Gastroesophageal sphincter (tissue), 4 donors: ENCODE results near the gene ZNF503. TPM values are rescaled to one million over a fixed set of nuclear protein-coding genes. Genes with fewer than 3 reads are reported as not detected.
A peak's percentile ranks its signal among the peaks of the same experiment; 100 is the strongest.

Experiments used
- ATAC-seq: fragments of 150-250 bp; one replicate; pipeline ENCODE4 v1.9.1; 2016; ENCODE audit warnings: mild to moderate bottlenecking, moderate library complexity
- H3K27ac ChIP-seq, 4 donors: fragments of 200-600 bp; sonication (generic) in 3 of 4; 1 replicate in 3 of 4; 2 replicates in 1 of 4; pipeline ENCODE4 v1.5.1; 2016 to 2019
- H3K27me3 ChIP-seq: fragments of 200-600 bp; sonication (generic); one replicate; pipeline ENCODE4 v1.5.1; 2019
- H3K36me3 ChIP-seq, 2 donors: fragments of 200-600 bp; sonication (generic); one replicate each; pipeline ENCODE4 v1.5.1; 2019; ENCODE audit warnings: control low read depth in 1 of 2
- H3K4me1 ChIP-seq, 3 donors: fragments of 200-600 bp; sonication (generic); 1 replicate in 2 of 3; 2 replicates in 1 of 3; pipeline ENCODE4 v1.5.1; 2016 to 2019; ENCODE audit warnings: control low read depth in 2 of 3
- H3K4me3 ChIP-seq, 2 donors: fragments of 200-600 bp; sonication (generic); one replicate each; pipeline ENCODE4 v1.5.1; 2019; ENCODE audit warnings: mild to moderate bottlenecking in 1 of 2, moderate library complexity in 1 of 2
- H3K9me3 ChIP-seq, 3 donors: fragments of 200-600 bp; sonication (generic); one replicate each; pipeline ENCODE4 v1.5.1; 2017 to 2019; ENCODE audit warnings: control low read depth in 2 of 3
- CTCF ChIP-seq, 4 experiments: fragments of 200-600 bp in 2 of 4; fragments of 450-650 bp in 2 of 4; sonication (generic) in 1 of 4; IDR thresholded peaks; one replicate each; pipeline ENCODE4 v1.5.1; 2017 to 2019; ENCODE audit warnings: antibody characterized with exemption in 4 of 4, mild to moderate bottlenecking in 2 of 4, moderate library complexity in 2 of 4
- EP300 ChIP-seq: sonication (generic); formaldehyde crosslinking; IDR thresholded peaks from one replicate; pipeline ENCODE4 v1.6.1; 2017; ENCODE audit warnings: antibody characterized with exemption, mild to moderate bottlenecking
- POLR2A ChIP-seq, 2 donors: fragments of 450-650 bp; IDR thresholded peaks; one replicate each; pipeline ENCODE4 v1.6.1; 2017; ENCODE audit warnings: antibody characterized with exemption in 2 of 2, mild to moderate bottlenecking in 2 of 2, moderate library complexity in 1 of 2
- POLR2AphosphoS5 ChIP-seq: sonication (generic); formaldehyde crosslinking; IDR thresholded peaks from one replicate; pipeline ENCODE4 v1.6.1; 2017; ENCODE audit warnings: antibody characterized with exemption
- WGBS, 2 donors: methylation state at CpG; one replicate each; pipeline ENCODE4 v1.1.5; 2018; ENCODE audit warnings: low coverage in 1 of 2; 5-methylcytosine and 5-hydroxymethylcytosine counted together
- total RNA-seq, 4 donors: library from RNA; depleted of rRNA; stranded (reverse); fragments of >200 nt; gene quantifications; one replicate each; pipeline ENCODE4 v1.1.0, GENCODE V29; 2016

ZNF503 gene
- total RNA-seq, 4 donors from 2014 or later, result 27.3 to 83.7 (median 43.4) TPM

GRCh38 chr10:75407713-75408508 is 6.3 kb upstream of the ZNF503 start:
- H3K4me3 ChIP-seq, result peak overlapping the region; percentile 71 to 100
- 0 to 65% methylated on average over 7 to 18 of the region's 68 CpGs for WGBS, 2 donors
- no peaks in the 10 kb centered on the region for H3K36me3 ChIP-seq
- peaks cover 0 to 57% (median 4%) of the 10 kb centered on the region in 3 donors for H3K4me1 ChIP-seq
- no peaks in the 10 kb centered on the region for H3K9me3 ChIP-seq
- TF ChIP-seq CTCF (IDR thresholded peaks at IDR 0.05) (peak in 3 of 4 experiments; percentile 10 to 44 (median 30)), EP300 (no peak)
- H3K27ac ChIP-seq, result peak overlapping the region; percentile 62 to 100 (median 100)
- peak; percentile 10 for ATAC-seq
- no peaks in the 10 kb centered on the region for H3K27me3 ChIP-seq

- peak overlapping the region; percentile 62 to 100 (median 100) for H3K27ac ChIP-seq
- H3K9me3 ChIP-seq, result no peaks in the 10 kb centered on the region
- no peaks in the 10 kb centered on the region for H3K27me3 ChIP-seq
- H3K4me1 ChIP-seq, result peaks cover 0 to 57% (median 4%) of the 10 kb centered on the region in 3 donors
- peak overlapping the region; percentile 71 to 100 for H3K4me3 ChIP-seq
- TF ChIP-seq CTCF (IDR thresholded peaks at IDR 0.05), result peak in 2 of 4 experiments; percentile 17 to 30
- no peak for TF ChIP-seq POLR2A (IDR thresholded peaks at IDR 0.05)
- ATAC-seq, result no peak
- 13 to 75% methylated on average over 3 to 10 of the region's 37 CpGs for WGBS, 2 donors
- no peaks in the 10 kb centered on the region for H3K36me3 ChIP-seq
These were observed 5.7 kb upstream of the ZNF503 start for GRCh38 chr10:75407224-75407712.

- 64 to 95% methylated on average over 16 of the region's 29 CpGs for WGBS, 2 donors
- ATAC-seq, result no peak
- H3K4me3 ChIP-seq, result peak overlapping the region in 1 of 2 donors; percentile 100
- H3K9me3 ChIP-seq, result no peaks in the 10 kb centered on the region
- no peaks in the 10 kb centered on the region for H3K36me3 ChIP-seq
- H3K27me3 ChIP-seq, result no peaks in the 10 kb centered on the region
- TF ChIP-seq POLR2AphosphoS5 (no peak), EP300 (no peak), CTCF (IDR thresholded peaks at IDR 0.05) (no peak), POLR2A (IDR thresholded peaks at IDR 0.05) (no peak)
- peaks cover 0 to 57% (median 4%) of the 10 kb centered on the region in 3 donors for H3K4me1 ChIP-seq
- peak overlapping the region; percentile 97 to 100 (median 100) for H3K27ac ChIP-seq
These were observed 5.1 kb upstream of the ZNF503 start for GRCh38 chr10:75406462-75407223.

- peak overlapping the region; percentile 97 to 100 (median 100) for H3K27ac ChIP-seq
- H3K27me3 ChIP-seq, result no peaks in the 10 kb centered on the region
- no peaks in the 10 kb centered on the region for H3K9me3 ChIP-seq
- peak overlapping the region; percentile 62 to 100 for H3K4me3 ChIP-seq
- no peak for ATAC-seq
- peaks cover 0 to 57% (median 4%) of the 10 kb centered on the region in 3 donors for H3K4me1 ChIP-seq
- no peaks in the 10 kb centered on the region for H3K36me3 ChIP-seq
- WGBS, 2 donors, result 36 to 83% methylated on average over 21 to 27 of the region's 39 CpGs
- TF ChIP-seq POLR2AphosphoS5 (no peak), CTCF (IDR thresholded peaks at IDR 0.05) (no peak), POLR2A (IDR thresholded peaks at IDR 0.05) (no peak), EP300 (no peak)
These were observed 4.3 kb upstream of the ZNF503 start for GRCh38 chr10:75405598-75406461.
